Putamen (tissue), 1 donor: ENCODE data around the gene CAD.
"Not testable (repeated sequence)": the region's sequence is repeated elsewhere in the genome, so short reads cannot be mapped to it uniquely, and the experiment has no call there.

Experiments
- DNase-seq: peaks from one replicate; pipeline ENCODE4 v3.0.0-alpha.2; 2016; ENCODE audit warnings: low spot score

CAD gene

DNA sequence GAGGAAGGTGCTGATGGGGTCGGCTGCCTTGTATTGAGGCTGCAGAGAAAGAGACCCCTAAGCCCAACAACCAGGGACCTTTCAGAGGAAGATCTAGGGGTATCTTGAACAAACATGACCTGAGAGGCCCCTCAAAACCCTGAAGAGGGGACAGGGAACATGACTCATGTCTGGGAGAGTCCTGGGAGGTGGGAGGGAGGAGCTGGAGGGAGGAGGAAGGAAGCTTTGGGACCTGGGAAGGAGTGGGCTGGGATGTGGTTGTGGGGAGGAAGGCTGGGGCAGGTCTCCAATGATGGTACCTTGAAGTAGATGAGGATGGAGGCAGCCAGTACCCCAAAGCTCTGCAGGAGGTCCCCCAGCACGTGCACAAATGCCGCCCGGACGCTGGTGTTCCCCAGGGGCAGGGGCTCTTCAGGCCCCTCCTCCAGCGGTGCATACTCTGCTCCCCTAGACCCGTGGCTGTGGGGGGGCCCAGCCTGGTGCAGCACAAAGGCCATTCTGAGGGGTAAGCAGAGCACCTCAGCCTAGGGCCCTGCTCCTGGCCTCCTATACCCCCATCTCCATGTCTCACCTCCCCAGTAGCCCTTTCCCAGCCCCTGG is 39.8 kb downstream of the CAD start:
- DNase-seq, result no peak

DNA sequence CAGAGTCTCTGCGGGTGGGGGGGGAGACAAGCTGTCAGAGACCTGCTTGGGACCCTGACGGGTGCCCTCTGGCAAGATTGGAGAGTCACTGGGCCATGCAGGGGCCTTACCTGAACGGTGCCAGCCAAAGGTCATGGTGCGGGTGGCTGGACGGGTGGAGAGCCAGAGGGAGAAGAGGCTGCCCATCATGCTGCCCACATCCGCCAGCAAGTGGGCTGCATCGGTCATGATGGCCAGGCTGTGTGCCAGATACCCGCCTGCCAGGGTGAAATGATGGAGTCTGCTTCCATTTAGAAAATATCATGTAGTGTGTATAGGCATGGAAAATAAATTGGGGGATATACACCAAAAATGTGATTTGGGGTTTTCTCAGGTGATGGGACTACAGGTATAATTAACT is 40.9 kb downstream of the CAD start:
- DNase-seq, result no peak

DNA sequence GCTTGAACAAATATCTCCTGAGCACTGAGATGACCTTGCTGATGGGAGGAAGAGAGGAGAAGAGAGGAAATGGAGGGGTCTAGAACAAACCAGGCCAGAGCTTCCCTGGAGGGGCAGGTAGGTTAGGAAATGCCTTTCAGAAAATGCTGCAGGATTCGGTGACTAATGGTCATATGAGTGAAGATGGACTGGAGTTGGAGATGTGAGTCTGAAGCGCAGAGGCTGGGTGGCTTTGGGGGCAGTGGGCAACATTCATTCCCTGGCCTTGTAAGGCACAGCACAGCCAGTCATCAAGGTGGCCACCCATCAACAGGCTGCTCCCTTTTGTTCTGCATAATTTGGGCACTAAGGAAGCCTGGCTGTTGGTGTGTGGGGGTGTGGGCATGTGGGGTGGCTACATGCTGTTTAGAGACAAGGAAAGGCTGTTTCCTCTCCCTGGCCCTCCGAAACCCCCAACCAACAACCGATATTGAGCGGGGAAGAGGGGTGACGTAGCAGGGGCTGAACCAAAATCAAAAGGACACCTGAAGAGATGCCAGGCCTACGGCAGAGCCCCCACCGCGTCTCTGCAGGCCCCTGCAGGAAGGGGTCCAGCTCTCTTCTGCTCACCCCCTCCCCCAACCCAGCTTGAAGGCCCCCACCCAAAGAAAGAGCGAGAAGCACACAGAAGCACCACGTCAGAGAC is 44.2 kb downstream of the CAD start:
- no peak for DNase-seq

DNA sequence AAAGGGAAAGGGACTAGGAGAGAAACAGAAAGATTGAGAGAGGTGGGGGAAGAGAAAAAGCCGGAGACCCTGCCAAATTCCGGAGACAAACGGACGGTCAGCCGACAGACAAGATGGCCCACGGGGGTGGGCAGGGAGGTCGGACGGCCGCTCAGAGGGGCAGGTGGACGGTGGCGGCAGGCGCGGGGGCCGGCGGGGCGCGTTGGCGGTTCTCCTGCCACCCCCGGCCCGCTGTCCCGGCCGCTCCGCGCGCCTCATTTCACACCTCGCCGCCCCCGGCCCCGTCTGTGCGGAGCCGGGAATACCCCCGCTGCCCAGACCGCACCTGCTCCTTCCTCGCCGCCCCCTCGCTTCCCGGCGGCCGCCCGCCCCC is 44.7 kb downstream of the CAD start:
- DNase-seq, result no peak

DNA sequence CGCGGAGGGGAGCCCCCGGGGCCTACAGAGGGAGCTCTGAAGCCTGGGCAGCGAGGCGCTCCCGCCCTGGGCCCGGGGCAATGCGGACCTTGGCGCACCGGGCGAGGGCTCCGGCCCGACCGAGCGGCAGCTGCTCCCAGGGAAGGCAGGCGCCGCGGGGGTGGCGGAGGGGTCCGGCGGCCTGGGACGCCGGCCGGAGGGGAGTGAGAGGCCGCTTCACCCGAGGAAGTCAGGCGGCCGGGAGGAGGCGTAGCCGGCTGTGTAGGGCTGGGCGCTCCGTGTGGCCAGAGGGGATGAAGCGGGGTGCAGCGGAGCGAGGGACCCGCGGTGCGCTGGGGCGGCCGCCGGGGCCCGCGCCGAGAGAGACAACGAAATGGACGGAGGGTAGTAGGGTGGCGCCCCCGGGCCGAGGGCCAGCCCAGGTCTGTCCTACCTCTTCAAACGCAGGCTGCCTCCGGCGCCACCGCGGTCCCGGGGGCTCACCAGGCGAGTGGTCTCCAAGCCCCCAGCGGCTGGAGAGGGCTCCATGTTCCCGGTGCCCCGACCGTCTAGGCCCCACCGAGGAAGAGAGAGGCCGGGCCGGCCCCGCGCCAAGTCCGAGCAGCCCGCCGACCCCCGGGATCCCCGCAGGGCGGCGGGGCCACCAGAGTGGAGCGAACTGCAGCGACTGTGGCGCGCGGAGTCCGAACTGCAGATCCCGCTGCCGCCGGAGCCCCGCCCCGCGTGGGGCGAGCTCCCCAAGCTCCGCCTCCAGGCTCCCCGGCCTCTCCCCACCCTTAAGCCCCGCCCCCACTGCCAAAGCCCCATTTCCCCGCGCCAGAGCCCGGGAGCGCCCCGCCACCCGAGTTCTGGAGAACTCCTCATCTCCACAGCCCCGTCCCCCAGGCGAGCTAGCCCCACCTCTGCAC is 45.5 kb downstream of the CAD start, which contains the start of gene SLC30A3:
TSS of gene SLC30A3 (minus strand) at position 669 of the 908 bp plus-strand sequence. CDS start at position 528, 141 bp downstream.
- DNase-seq, result no peak

DNA sequence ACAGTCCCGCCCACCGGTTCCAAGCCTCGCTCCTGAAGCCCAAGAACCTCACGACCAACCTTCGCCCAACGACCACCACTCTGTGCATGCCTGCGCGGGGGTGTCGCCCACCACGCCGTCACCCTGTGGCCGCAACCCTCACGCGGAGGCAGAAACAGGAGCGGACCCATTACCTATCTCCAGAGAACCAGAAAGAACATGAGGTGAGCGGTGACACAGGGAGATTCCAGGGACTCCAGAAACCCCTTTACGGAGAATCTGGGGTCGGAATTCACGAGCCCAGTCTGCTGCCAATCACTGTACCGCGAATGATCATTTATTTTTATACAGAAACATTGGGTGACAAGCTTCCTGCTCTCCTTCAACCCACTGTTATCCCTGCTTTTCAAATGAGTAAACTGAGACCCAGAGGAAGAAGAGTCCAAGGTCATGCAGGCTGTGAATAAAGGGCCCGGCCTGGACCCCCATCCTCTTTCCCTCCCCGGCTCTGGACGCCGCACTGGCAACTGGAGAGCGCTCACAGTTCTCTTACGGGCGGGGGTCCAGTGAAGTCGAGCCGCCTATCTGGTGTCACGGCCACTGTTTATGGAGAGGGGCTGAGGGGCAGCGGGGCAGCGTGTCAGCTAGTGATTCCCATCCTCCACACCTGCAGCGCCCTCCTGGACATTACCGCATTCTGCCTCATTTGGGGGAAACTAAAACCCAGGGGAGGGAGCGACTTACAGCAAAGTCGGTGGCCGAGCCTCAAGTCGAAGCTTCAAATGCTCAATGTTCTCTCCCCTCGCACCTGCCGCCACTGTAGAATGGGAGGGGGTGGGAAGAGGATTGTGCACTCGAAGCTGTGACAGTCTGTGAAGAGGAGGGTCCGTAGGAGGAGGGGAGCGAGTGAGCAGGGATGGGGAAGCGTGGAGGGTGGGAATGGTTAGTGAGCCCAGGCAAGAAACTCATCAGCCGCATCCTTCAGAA is 46.4 kb downstream of the CAD start:
- no peak for DNase-seq

DNA sequence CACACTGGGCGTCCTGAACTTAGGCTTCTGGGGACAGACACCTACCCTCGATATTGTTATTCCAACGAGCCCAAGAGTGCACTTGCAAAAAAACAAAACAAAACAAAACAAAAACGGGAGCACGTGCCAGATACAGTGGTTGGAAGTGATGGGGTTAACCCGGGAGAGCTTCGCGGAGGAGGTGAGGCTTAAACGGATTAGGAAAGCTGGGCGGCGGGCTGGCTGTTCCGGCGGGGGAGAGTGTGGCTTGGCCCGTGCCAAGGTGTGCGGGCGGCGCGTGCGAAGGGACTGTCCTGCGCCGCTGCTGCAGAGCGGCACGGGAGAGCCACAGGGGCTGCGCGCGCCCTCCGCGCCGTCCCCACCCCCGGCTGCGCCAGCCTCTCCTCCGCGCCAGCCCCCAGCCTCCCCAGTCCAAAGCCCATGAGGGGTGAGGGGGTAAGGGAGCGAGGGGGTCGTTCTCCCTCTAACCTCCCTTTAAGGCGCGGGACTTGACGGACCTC is 47.1 kb downstream of the CAD start:
- no peak for DNase-seq

DNA sequence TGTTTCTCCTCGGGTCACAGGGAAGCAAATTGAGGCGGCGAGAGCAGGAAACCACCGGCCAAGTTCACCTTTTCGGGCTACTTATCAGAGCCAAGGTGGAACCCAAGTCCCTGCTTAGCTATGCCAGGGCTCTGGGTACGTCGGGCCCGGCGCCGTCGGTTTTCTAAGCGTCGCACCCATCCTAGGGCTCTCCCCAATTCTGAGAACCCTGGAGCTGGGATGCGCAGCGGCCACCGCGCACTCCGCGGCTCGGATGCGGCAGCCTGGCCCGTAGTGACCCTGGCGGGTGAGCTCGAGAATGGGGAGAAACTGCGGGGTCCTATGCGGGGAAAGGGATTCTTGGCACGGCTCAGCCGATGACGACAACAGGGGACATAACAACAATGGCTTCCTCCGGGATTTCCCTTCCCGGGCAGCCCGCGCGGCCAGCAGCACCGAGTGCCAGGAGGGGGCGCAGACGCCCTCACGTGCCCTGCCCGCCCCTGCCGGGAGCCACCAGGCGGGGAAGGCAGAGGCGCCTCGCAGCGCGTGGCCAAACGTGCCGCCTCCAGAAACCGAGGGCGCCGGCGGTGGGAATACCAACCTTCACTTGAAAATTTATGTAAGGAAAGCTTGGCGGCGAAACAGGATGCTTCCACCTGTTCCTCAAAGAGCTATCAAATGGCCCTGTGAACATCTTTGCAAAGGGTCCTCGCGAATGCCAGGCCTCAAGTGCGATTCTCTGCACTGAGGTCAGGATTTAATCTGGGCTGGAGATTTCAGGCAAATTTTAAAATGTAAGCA is 47.8 kb downstream of the CAD start:
- DNase-seq, result no peak

DNA sequence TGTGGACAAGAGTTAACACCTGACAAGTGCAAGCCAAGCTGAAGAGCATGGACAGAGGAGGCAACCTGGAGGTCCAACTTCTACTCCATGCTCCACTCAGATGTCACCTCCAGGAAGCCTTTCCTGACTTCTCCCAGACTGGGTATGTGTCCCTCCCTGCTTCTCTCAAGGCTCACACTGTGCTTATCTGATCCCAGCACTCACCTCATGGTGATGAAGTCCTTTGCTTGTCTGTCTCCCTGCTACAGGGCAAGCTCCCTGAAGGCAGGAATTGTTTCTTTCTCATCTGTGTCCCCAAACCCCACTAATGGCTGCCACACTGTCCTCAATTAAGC is 48.3 kb downstream of the CAD start:
- DNase-seq, result no peak

DNA sequence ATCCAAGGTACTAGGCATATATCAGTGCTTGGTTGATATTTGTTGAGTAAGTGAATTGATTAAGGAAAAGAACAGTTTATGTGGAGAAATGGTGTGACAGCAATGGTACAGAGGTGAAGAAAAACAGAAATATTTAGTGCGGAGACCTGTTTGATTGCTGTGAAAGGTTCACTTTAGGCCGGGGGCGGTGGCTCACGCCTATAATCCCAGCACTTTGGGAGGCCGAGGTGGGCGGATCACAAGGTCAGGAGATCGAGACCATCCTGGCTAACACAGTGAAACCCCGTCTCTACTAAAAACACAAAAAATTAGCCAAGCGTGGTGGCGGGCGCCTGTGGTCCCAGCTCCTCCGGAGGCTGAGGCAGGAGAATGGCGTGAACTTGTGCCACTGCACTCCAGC is 51.1 kb downstream of the CAD start:
- not testable (repeated sequence) for DNase-seq

DNA sequence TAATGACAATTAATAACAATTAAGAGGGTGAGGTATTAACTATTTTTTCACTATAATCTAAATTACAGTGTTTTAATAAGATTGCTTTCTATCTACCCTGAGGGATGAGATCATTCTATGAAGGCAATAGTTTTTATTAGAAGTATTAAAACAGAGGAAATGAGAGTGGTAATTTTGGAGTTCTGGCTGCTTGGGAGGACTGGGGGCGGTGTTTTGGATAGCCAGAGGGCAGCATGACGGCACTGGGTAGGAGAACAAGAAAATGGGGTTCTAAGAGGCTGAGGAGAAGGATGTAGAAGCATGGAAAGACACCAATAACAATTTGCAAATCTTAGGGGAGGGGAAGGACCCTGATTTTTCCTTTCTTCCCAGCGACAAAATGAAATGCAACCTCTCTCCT is 53.0 kb downstream of the CAD start:
- DNase-seq, result no peak

DNA sequence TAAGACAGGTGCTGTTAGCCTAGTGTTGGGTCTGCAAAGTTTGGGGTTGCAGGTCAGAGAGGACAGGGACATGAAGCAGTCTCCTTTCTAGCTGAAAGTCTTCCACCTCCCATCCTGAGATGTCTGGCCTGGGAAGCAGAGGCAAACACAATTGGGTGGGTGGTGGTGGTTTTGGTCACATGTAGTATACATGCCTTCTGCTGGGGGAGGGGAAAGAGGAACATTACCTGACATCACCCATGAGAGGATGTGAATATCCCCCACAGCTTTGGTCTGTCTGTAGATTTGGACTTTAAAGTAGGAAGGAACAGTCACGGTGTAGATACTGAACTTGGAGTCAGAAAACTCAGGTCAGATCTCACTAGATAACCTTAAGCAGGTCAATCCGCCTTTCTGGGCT is 53.5 kb downstream of the CAD start:
- DNase-seq, result no peak

DNA sequence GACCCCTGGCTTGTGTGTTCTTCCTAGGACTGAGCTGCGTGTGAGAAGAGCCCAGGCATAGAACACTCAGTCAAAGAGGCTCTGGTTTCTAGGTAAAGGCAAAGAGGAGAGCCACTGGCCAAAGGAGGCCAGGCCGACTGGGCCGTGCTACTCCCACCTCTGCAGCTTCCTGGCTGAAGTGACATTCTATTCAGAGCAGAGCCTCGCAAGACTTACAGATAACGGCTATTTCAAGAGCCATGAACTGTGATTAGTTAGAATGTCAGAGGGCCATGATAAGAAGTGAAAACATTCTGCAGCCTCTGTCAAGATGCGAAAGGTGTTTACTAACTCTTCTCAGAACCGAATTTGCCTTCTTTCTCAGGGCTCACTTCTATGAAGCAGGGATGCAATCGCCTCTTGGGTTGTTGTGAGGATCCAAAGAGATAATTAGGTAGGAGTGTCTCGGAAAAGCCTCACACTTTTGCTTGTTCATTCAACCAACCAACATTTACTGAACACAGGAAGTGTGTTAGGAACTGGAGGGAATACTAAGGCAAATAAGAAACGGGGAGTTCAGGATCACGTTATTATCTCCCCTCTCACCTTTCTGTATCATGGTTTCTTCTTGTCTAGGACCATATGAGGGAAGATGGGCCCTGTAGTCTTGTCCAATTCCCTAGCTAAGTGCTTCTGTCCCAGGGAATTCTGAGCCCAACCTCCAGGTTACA is 54.6 kb downstream of the CAD start:
- DNase-seq, result no peak

DNA sequence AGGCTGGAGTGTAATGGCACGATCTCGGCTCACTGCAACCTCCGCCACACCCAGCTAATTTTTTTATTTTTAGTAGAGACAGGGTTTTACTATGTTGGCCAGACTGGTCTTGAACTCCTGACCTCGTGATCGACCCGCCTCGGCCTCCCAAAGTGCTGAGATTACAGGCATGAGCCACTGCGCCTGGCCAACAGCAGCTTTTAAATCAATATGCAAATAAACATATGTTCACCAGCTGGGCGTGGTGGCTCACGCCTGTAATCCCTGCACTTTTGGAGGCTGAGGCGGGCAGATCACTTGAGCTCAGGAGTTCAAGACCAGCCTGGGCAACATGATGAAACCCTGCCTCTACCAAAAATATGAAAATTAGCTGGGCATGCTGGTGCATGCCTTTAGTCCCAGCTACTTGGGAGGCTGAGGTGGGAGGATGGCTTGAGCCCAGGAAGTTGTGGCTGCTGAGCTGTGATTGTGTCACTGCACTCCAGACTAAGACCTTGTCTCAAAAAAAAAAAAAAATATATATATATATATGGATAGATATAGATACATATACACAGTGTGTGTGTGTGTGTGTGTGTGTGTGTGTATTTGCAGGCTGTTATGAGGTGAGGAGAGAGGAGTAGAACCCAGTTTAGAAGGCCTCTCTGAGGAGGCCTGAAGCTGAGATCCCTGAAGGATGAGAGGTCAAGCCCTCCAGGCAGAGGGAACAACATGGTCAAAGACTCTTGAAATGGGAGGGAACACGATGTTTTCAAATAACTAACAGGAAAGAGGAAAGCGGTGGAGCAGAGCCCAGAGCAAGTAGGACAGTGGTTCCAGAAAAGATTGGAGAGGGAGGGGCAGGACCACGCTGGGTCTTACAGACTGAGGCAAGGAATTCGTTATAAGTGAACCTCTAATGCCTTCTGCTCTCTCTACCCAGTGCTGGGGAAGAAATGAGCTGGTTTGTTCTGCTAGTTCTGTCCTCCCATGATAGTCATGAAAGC is 55.7 kb downstream of the CAD start:
- not testable (repeated sequence) for DNase-seq

DNA sequence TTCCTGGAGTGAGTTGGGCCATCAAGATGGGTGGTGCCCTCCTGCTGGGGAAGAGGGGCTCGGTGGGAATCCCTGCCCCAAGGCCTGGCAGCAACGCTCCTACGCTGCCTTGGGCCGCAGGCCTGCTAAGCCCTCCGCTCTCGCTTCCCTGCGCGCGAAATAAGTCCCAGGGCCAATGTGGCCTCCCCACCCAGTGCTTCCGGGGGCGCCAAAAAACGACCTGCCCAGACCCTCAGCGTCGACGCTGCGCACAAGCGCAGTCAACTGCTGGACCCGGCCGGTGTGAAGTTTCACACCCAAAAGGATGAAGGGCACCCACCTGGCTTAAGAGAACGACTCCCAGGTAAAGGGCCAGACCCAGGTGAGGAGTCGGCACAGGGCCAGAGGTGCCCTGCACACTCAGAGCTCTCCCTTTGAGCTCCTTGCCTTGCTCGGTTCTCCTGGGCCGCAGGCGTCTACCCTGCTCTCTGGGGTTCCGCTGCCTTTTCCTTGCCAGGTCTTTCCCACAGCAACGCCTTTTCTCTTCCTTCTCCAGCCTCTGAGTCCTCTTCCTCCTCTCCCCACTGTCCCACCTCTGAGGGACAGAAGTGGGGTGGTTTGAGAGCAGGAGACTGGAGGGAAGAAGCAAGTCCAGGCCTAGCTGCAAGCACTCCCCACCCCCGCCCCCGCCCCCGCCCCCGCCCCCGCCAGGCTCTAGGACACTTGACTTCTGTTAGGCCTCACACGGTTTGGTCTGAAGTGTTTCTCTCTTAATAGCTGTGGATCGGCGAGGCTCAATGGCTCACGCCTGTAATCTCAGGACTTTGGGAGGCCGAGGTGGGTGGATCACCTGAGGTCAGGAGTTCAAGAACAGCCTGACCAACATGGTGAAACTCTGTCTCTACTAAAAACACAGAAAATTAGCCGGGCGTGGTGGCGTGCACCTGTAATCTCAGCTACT is 58.3 kb downstream of the CAD start, which contains the start of gene DNAJC5G:
TSS of gene DNAJC5G (plus strand) at position 223 of the 940 bp plus-strand sequence. CDS start 1,296 bp downstream, outside the sequence.
- DNase-seq, result no peak

DNA sequence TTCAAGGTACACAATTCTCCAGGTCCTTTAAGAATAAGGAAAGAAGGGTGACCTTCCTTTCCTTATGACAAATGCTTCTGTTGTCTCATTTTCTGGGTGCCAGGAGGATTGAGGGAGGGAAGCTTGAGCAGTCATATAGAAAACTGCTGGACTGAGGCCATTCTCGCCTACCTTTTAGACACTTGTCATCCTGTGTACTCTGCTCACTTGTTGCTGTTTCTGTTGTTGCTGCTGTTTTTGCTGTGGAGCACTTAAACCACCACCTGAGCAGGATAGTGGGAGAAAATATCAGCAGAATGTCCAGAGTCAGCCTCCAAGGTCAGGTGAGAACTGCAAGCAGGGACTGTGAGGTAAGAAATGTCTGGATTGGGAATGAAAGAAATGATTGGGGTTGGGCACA is 60.8 kb downstream of the CAD start:
- DNase-seq, result no peak

DNA sequence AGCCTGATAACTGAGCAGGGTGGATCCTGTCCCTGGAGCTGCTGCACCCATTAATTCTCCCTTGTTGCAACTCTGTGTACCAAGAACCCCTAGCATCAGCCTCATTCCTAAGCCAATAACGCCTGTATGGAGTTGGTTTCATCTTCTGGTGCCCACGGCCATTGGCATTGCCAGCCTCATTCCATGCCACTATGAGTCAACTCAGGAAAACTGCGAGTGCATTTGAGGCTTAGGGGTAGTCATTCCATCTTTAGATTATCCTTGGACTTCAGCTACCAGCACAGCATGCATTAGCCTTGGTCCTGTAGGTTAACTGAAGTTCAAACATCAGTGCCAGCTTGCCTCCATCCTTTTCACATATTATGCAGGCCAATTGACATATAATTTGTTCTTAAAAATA is 63.7 kb downstream of the CAD start:
- DNase-seq, result no peak

DNA sequence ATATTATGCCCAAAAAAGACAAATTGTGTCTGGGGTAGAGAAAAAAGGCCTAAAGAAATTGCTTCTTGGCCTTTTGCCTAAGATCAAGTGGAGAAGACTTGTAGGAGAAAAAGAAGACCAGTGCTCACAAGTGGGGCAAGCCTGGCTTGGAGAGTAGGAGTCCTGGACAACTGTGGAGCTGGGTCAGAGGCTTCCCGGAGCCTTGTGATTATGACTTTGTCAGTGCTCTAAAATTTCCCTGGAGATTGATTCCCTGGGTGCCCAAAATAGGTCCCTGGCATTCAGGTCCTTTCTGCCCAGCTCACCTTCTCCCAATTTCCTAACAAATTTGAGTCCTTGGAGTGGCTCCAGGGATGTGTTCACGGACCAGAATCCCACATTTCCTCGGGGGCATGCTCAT is 64.3 kb downstream of the CAD start:
- DNase-seq, result no peak
